Measurements from ENCODE around the gene AVP. TPM values are rescaled to one million over a fixed set of nuclear protein-coding genes. Genes with fewer than 3 reads are reported as not detected.

Gene AVP
- total and polyA plus RNA-seq, 2 donors from 2014 or later: 2.1 TPM; not detected in 1

DNA sequence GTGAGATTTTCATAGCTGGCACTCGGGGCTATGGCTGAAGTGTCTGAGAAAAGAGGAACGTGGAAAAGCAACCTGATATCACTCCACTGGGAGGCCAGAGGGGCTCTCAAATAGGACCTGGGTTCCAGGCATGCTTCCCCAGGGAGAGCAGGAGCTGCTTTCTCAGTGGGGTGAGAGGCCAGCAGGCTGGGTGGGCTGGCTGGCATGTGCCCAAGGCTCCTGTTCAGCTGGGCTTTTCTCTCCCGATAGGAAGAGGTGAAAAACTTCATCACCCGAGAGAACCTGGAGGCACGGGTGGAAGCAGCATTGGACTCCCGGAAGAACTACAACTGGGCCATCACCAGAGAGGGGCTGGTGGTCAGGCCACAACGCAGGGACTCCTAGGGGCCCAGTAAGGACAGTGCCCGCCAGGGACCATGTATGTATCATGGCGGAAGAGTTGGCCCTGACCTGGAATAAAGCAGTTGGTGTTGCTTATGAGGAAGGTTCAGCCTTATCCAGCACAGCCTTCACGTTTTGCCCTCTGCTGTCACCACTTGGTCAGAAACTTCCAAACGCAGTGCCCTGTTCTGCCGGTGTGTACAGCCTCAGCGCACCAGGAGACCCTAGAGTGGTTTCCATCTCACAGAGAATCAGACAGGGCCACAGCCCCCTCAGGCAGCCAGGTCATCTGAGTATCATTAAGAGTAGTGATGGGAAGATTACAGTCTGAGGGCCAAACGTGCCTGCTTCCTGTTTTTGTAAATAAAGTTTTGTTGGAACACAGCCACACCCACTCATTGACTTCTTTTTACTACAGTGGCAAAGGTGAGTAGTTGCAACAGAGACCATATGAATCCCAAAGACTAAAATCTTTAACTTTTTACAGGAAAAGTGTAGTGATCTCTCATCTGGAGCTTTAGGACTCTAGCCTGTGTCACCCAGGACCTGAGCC is 36.8 kb downstream of the AVP start:
- H3K9me3 ChIP-seq (ENCODE audit: control insufficient read depth in 2 of 3, insufficient read depth in 1 of 3, low read length in 3 of 3): no peaks in the 10 kb centered on the region
- intact Hi-C loops (cut with DNase I): no loop called here
- no peak overlapping the region for H3K4me3 ChIP-seq (ENCODE audit: low read length in 3 of 3)

DNA sequence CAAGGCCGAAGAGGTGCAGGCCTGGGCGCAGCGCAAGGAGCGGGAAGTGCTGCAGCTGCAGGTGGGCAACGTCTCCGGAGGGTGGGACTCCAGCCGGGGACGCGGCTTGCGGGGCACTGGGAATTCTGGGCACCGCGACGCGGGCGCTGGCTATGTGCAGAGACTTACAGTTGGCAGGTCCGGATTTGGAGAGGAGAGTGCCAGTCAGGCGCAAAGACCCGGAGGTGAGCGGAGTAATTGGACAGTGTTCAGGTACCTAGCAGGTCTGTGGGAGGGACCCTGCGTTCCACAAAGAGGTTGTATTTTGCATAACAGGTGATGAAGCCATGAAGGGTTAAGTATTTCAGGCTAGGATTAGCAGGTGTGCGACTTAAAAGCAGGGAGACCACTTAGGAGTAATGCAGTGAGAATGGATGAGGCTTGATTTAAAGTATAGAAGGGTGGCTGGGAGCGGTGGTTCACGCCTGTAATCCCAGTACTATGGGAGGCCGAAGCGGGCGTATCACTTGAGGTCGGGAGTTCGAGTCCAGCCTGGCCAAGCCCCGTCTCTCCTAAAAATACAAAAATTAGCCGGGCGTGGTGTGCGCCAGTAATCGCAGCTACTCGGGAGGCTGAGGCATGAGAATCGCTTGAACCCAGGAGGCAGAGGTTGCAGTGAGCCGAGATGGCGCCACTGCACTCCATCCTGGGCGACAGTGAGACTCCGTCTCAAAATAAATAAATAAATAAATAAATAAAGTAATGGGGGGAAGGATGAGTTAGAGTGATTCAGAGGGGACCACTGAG is 37.7 kb downstream of the AVP start:
- Histone ChIP-seq H3K27me3 (ENCODE audit: control insufficient read depth, insufficient read depth, low read length) (no peaks in the 10 kb centered on the region), H3K4me3 (ENCODE audit: low read length in 3 of 3) (peak overlapping the region; percentile 79 to 85 (median 84)), H3K27ac (ENCODE audit: low read depth in 2 of 2, low read length in 2 of 2) (peak overlapping the region in 1 of 2 donors; percentile 93), H3K36me3 (ENCODE audit: control insufficient read depth in 2 of 3, insufficient read depth in 3 of 3, low read length in 3 of 3) (peaks cover 7 to 25% (median 9%) of the 10 kb centered on the region in 3 donors), H3K9me3 (ENCODE audit: control insufficient read depth in 2 of 3, insufficient read depth in 1 of 3, low read length in 3 of 3) (no peaks in the 10 kb centered on the region), H3K9ac (ENCODE audit: low read length in 3 of 3) (peak overlapping the region; percentile 56 to 77 (median 63)), H3K4me1 (ENCODE audit: control insufficient read depth in 2 of 3, insufficient read depth in 2 of 3, low read depth in 1 of 3, low read length in 3 of 3) (peaks cover 4 to 13% (median 8%) of the 10 kb centered on the region in 3 donors)
- peak in 4 of 5 donors; percentile 54 to 78 (median 60) for DNase-seq
- TF ChIP-seq CTCF (IDR thresholded peaks at IDR 0.05; ENCODE audit: borderline replicate concordance, extremely low read depth, insufficient read depth): no peak
- intact Hi-C loops (cut with DNase I): no loop called here
- no peak for FAIRE-seq

More for the DNA sequence above, 36.8 kb downstream of the AVP start:
- peaks cover 2 to 12% (median 4%) of the 10 kb centered on the region in 3 donors for H3K4me1 ChIP-seq (ENCODE audit: control insufficient read depth in 2 of 3, insufficient read depth in 2 of 3, low read depth in 1 of 3, low read length in 3 of 3)
- no peak for TF ChIP-seq CTCF (IDR thresholded peaks at IDR 0.05; ENCODE audit: borderline replicate concordance, extremely low read depth, insufficient read depth)
- FAIRE-seq: no peak
- no peak overlapping the region for H3K9ac ChIP-seq (ENCODE audit: low read length in 3 of 3)
- DNase-seq: no peak
- H3K27ac ChIP-seq (ENCODE audit: low read depth in 2 of 2, low read length in 2 of 2): no peak overlapping the region
- H3K36me3 ChIP-seq (ENCODE audit: control insufficient read depth in 2 of 3, insufficient read depth in 3 of 3, low read length in 3 of 3): peaks cover 7 to 25% (median 9%) of the 10 kb centered on the region in 3 donors
- H3K27me3 ChIP-seq (ENCODE audit: control insufficient read depth, insufficient read depth, low read length): no peaks in the 10 kb centered on the region

GRCh38 chr20:3045816-3046676 is 38.5 kb downstream of the AVP start, which contains the start of gene MRPS26:
TSS of gene MRPS26 (plus strand) at chr20:3046052. CDS start at chr20:3046069, 17 bp downstream.
- Histone ChIP-seq H3K27me3 (ENCODE audit: control insufficient read depth, insufficient read depth, low read length) (no peaks in the 10 kb centered on the region), H3K9ac (ENCODE audit: low read length in 3 of 3) (peak within 1 kb of the TSS; percentile 56 to 77 (median 63)), H3K9me3 (ENCODE audit: control insufficient read depth in 2 of 3, insufficient read depth in 1 of 3, low read length in 3 of 3) (no peaks in the 10 kb centered on the region), H3K4me1 (ENCODE audit: control insufficient read depth in 2 of 3, insufficient read depth in 2 of 3, low read depth in 1 of 3, low read length in 3 of 3) (peaks cover 4 to 16% (median 12%) of the 10 kb centered on the region in 3 donors), H3K27ac (ENCODE audit: low read depth in 2 of 2, low read length in 2 of 2) (peak within 1 kb of the TSS; percentile 84 to 93), H3K36me3 (ENCODE audit: control insufficient read depth in 2 of 3, insufficient read depth in 3 of 3, low read length in 3 of 3) (peaks cover 7 to 25% (median 9%) of the 10 kb centered on the region in 3 donors), H3K4me3 (ENCODE audit: low read length in 3 of 3) (peak within 1 kb of the TSS; percentile 79 to 85 (median 84))
- FAIRE-seq (no peak), DNase-seq (peak; percentile 92 to 98 (median 96))
- no peak for TF ChIP-seq CTCF (IDR thresholded peaks at IDR 0.05; ENCODE audit: borderline replicate concordance, extremely low read depth, insufficient read depth)
- intact Hi-C loops (cut with DNase I): no loop called here

Measured in kidney (tissue), 14 donors.